GM12892 (cell line): Measurements from ENCODE around the gene JAZF1.

Experiments
- POLR2A ChIP-seq: IDR thresholded peaks from 2 replicates; pipeline ENCODE4 v1.6.1; 2011; ENCODE audit warnings: low read depth, low read length, control low read depth
- TAF1 ChIP-seq: IDR thresholded peaks from 2 replicates; pipeline ENCODE4 v1.6.1; 2011; ENCODE audit warnings: low read depth, mild to moderate bottlenecking, control low read depth, low read length, borderline replicate concordance

DNA sequence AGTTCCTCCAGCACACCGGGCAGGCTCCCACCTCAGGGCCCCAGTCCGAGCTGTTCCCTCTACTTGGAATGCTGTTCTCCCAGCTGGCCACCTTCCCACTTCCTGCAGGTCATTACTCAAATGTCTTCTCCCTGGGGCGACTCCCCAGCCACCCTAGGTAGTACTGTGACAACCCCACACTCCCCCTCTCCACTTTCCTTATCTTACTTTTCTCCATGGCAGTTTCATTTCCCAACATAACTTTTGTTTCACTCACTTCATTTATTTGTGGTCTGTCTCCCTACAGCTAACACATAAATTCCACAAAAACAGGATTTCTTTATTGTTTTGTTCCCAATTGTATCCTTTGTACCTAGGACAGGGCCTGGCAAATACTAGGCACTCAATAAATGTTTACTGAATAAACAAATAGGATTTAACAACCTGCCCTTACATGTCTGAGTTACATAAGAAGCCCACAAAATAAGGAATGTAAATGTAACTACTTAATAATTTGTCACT is 76.5 kb downstream of the JAZF1 start:
- TF ChIP-seq POLR2A (no peak), TAF1 (no peak)
